ENCODE results near the gene FOXP1. TPM values are rescaled to one million over a fixed set of nuclear protein-coding genes. Genes with fewer than 3 reads are reported as not detected.

The FOXP1 gene
- total RNA-seq, 4 donors from 2014 or later = 49.8 to 157 (median 71.9) TPM

GRCh38 chr3:71033681-71034220, 549.8 kb downstream of the FOXP1 start:
- no peaks in the 10 kb centered on the region for H3K9me3 ChIP-seq
- H3K27me3 ChIP-seq = no peaks in the 10 kb centered on the region
- H3K27ac ChIP-seq = no peak overlapping the region
- no peak for DNase-seq (ENCODE audit: low spot score in 2 of 2)
- WGBS = 67% methylated on average over 9 of the region's 9 CpGs
- peaks cover 11% of the 10 kb centered on the region for H3K36me3 ChIP-seq
- no peak overlapping the region for H3K4me3 ChIP-seq
- H3K4me1 ChIP-seq = peaks cover 33% of the 10 kb centered on the region
- TF ChIP-seq POLR2A (IDR thresholded peaks at IDR 0.05) = no peak
- TF ChIP-seq EP300 (IDR thresholded peaks at IDR 0.05) = no peak

GRCh38 chr3:71031914-71032521, 551.5 kb downstream of the FOXP1 start:
- Histone ChIP-seq H3K4me3 (no peak overlapping the region), H3K4me1 (peaks cover 33% of the 10 kb centered on the region), H3K9me3 (no peaks in the 10 kb centered on the region), H3K27ac (no peak overlapping the region), H3K36me3 (peaks cover 6% of the 10 kb centered on the region), H3K27me3 (no peaks in the 10 kb centered on the region)
- 74% methylated on average over 13 of the region's 13 CpGs for WGBS
- TF ChIP-seq EP300 (IDR thresholded peaks at IDR 0.05) = no peak
- no peak for TF ChIP-seq POLR2AphosphoS5 (IDR thresholded peaks at IDR 0.05)
- TF ChIP-seq POLR2A (IDR thresholded peaks at IDR 0.05) = no peak
- no peak for TF ChIP-seq CTCF (IDR thresholded peaks at IDR 0.05)
- peak in 1 of 2 donors; percentile 66 for DNase-seq (ENCODE audit: low spot score in 2 of 2)

- 81% methylated on average over 1 of the region's 1 CpG for WGBS
- Histone ChIP-seq H3K4me1 (peaks cover 29% of the 10 kb centered on the region), H3K27me3 (no peaks in the 10 kb centered on the region), H3K9me3 (no peaks in the 10 kb centered on the region), H3K4me3 (no peak overlapping the region), H3K27ac (no peak overlapping the region), H3K36me3 (peaks cover 6% of the 10 kb centered on the region)
- TF ChIP-seq CTCF (IDR thresholded peaks at IDR 0.05) = no peak
- TF ChIP-seq POLR2AphosphoS5 (IDR thresholded peaks at IDR 0.05) = no peak
- no peak for TF ChIP-seq EP300 (IDR thresholded peaks at IDR 0.05)
- no peak for TF ChIP-seq POLR2A (IDR thresholded peaks at IDR 0.05)
- DNase-seq (ENCODE audit: low spot score in 2 of 2) = no peak
These were observed 552.3 kb downstream of the FOXP1 start for GRCh38 chr3:71031181-71031580.

- Histone ChIP-seq H3K27me3 (no peaks in the 10 kb centered on the region), H3K27ac (no peak overlapping the region), H3K9me3 (no peaks in the 10 kb centered on the region), H3K4me1 (peaks cover 30% of the 10 kb centered on the region), H3K36me3 (peaks cover 6% of the 10 kb centered on the region), H3K4me3 (no peak overlapping the region)
- TF ChIP-seq POLR2A (IDR thresholded peaks at IDR 0.05) = no peak
- no peak for TF ChIP-seq CTCF (IDR thresholded peaks at IDR 0.05)
- no peak for TF ChIP-seq POLR2AphosphoS5 (IDR thresholded peaks at IDR 0.05)
- no peak for TF ChIP-seq EP300 (IDR thresholded peaks at IDR 0.05)
- DNase-seq (ENCODE audit: low spot score in 2 of 2) = no peak
- 93% methylated on average over 5 of the region's 5 CpGs for WGBS
These were observed 552.8 kb downstream of the FOXP1 start for GRCh38 chr3:71030748-71031147.

GRCh38 chr3:71029770-71030169, 553.8 kb downstream of the FOXP1 start:
- TF ChIP-seq EP300 (IDR thresholded peaks at IDR 0.05) (no peak), CTCF (IDR thresholded peaks at IDR 0.05) (no peak), POLR2AphosphoS5 (IDR thresholded peaks at IDR 0.05) (no peak), POLR2A (IDR thresholded peaks at IDR 0.05) (no peak)
- WGBS = 94% methylated on average over 3 of the region's 3 CpGs
- Histone ChIP-seq H3K27ac (no peak overlapping the region), H3K9me3 (no peaks in the 10 kb centered on the region), H3K27me3 (no peaks in the 10 kb centered on the region), H3K36me3 (peaks cover 6% of the 10 kb centered on the region), H3K4me1 (peaks cover 28% of the 10 kb centered on the region), H3K4me3 (no peak overlapping the region)
- no peak for DNase-seq (ENCODE audit: low spot score in 2 of 2)
